Measurements from ENCODE around the gene OR13C8.

OR13C8 gene

DNA sequence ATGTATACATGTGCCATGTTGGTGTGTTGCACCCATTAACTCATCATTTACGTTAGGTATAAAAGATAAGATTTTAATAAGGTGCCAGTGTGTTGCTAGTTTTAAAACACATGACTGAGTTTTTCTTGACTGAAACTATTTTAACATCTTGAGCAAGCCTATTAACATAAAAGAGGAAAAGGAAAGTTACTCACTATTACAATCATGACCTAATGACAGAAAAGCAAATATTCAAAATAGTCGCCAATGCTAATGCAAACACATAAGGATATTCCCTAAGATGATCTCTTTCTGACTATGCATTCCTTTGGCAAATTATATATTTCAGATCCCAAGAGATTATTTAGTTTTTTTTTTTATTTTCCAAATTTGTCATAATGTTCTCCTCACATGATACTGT lies 42.2 kb downstream of the OR13C8 start:
- DNase-seq: no peak

DNA sequence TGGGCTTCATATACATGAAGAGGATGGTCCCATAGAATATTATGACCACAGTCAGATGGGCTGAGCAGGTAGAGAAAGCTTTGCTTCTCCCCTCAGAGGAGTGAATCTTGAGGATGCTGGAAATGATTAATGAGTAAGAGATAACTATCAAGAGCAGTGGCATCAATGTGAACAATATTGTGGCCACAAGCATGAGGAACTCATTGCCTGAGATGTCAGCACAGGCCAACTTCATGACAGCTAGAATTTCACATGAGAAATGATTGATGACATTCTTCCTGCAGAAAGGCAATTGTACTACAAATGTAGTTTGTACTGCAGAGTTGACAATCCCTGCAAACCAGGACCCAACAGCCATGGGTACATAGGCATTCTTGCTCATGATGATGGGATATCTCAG lies 48.5 kb downstream of the OR13C8 start:
- DNase-seq: no peak

DNA sequence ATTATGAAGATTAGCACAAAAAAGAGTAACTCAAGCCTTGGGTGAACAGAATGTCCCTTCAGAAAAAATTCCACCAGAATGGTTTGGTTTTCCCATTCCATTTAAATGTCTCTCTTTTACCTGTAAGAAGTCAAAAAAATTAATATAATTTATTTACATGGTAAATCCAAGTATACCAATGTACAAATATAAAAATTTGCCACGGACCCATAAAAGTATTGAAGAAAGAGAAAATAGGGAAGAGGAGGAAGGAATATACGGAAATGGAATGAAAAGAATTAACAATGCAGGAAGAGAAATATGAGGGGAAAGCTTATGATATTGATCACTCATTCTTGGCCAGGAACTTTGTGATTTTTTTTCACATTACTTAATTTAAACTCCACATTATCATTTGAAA lies 49.1 kb downstream of the OR13C8 start, which contains the start of gene OR13C9:
Gene OR13C9, minus strand, starts transcription at position 101 of the 400 bp plus-strand sequence. Its CDS starts 0 bp downstream, at position 101.
- no peak for DNase-seq
